HG02588 (cell line): ENCODE measurements around the gene OSBPL10.
"Not testable (repeated sequence)": the region's sequence is repeated elsewhere in the genome, so short reads cannot be mapped to it uniquely, and the experiment has no call there.

Experiments
- ATAC-seq: cut with Tn5 transposase; IDR thresholded peaks from one replicate; pipeline ENCODE4 v1.9.1; 2021; ENCODE audit warnings: mild to moderate bottlenecking, moderate library complexity; ENCODE audit not compliant: unreplicated experiment

The OSBPL10 gene, protein sequence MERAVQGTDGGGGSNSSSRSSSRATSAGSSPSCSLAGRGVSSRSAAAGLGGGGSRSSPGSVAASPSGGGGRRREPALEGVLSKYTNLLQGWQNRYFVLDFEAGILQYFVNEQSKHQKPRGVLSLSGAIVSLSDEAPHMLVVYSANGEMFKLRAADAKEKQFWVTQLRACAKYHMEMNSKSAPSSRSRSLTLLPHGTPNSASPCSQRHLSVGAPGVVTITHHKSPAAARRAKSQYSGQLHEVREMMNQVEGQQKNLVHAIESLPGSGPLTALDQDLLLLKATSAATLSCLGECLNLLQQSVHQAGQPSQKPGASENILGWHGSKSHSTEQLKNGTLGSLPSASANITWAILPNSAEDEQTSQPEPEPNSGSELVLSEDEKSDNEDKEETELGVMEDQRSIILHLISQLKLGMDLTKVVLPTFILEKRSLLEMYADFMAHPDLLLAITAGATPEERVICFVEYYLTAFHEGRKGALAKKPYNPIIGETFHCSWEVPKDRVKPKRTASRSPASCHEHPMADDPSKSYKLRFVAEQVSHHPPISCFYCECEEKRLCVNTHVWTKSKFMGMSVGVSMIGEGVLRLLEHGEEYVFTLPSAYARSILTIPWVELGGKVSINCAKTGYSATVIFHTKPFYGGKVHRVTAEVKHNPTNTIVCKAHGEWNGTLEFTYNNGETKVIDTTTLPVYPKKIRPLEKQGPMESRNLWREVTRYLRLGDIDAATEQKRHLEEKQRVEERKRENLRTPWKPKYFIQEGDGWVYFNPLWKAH

DNA sequence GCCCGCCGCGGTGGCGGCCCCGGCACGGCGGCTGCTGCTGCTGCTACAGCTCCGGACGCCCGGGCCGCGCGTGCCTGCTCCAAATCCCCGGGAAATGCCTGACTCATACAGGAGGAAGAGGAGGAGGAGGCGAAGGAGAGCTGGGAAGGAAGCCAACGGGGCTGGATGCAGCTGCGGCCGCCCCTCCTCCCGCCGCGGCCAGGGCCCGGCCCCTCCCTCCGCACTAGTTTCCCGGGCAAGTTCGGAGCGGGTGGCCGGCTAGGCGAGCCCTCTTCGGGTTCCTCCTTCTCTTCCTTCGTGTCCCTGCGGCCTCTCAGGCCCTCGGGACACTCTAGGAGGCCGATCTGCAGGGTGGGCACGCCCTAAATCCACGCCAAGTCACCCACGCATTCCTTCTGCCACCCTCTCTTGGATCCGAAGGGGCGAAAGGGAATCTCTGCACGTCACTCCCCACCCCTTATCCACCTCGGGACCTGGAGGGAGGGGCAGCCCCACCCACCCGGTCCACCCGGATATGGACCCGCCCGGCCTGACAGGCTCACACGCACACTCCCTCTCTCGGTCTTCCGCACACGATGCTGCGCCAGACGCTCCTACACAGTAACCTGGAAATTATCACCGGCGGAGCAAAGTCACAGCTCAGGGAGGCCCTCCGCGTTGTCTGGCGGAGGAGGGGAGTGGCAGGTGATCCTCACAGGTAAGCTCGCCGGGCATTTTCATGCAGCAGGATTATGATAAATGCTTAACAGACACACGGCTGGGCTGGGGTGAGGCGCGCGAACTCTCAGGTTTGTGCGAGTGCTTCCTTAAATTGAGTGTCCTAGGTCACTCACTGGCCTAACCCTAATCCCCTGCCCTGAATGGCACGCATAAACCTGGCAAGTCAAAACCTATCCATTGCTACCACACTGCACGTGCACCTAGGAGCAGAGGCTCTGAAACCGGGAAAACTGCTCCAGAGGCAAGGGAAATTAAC is at the start of gene OSBPL10, which contains the start of gene ZNF860:
OSBPL10 (minus strand) TSS at position 57 of the 976 bp plus-strand sequence. CDS start 83 bp downstream, outside the sequence.
ZNF860 (plus strand) TSS at position 545 of the 976 bp plus-strand sequence. CDS start 7,330 bp downstream, outside the sequence.
- ATAC-seq, result peak; percentile 16

DNA sequence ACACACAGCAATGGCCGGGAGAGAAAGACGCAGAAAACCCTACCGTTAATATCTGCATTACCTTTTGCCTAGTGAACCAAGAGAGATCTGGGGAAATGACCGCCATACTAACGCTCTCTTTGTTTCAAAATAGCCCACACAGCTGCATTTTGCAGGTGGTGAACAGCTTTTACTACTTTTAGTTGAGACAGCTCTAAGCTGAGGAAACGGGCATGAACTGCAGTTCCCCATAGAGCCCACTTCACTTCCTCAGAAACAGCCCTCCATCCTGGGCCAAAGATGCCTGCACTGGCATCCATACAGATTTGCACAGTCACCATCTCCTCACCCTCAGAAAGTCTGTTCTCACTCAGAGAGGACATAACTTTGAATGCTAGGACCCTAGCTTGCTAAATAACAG is 45.5 kb upstream of the OSBPL10 start:
- ATAC-seq, result no peak

DNA sequence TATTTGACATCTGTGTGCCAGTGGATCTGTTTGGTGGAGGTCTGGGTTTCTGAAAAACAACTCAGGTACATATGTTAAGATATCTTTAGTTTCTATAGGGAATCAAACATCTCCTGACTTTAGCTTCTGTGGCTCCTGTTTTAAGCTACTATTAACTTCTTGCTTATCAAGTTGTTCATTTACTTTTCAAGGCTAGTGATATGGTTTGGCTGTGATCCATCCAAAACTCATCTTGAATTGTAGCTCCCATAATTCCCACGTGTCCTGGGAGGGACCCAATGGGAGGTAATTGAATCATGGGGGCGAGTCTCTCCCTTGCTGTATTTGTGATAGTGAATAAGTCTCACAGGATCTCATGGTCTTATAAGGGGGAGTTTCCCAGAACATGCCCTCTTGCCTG is 41.9 kb upstream of the OSBPL10 start:
- no peak for ATAC-seq

DNA sequence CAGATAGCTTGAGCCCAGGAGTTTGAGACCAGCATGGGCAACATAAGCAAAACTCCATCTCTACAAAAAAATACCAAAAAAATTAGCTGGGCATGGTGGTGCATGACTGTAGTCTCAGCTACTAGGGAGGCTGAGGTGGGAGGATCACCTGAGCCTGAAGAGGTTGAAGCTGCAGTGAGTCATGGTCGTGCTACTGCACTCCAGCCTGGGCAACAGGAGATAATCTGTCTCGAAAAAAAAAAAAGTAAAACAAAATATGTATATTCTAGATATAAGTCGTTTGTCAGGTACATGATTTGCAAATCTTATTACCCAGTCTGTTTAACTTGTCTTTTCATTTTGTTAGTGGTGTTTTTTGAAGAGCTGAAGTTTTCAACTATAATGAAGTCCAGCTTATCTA is 40.7 kb upstream of the OSBPL10 start:
- ATAC-seq, result no peak

DNA sequence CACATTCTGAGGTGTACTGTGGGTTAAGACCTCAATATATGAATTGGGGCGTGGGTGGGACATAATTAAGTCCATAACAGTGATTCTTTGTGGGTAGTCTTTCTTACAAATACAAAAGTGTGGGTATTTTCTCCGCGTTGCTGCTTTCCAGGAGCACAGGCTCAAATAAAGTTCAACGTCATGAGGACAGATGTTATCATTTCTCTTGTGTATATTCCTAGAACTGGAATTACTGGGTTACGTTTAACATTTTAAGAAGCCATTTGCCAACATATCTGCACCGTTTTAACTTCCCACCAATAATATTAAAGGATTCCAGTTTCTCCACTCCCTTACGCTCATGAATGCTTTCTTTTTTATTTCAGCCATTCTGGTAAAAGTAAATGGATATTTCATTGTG is 40.1 kb upstream of the OSBPL10 start:
- no peak for ATAC-seq

DNA sequence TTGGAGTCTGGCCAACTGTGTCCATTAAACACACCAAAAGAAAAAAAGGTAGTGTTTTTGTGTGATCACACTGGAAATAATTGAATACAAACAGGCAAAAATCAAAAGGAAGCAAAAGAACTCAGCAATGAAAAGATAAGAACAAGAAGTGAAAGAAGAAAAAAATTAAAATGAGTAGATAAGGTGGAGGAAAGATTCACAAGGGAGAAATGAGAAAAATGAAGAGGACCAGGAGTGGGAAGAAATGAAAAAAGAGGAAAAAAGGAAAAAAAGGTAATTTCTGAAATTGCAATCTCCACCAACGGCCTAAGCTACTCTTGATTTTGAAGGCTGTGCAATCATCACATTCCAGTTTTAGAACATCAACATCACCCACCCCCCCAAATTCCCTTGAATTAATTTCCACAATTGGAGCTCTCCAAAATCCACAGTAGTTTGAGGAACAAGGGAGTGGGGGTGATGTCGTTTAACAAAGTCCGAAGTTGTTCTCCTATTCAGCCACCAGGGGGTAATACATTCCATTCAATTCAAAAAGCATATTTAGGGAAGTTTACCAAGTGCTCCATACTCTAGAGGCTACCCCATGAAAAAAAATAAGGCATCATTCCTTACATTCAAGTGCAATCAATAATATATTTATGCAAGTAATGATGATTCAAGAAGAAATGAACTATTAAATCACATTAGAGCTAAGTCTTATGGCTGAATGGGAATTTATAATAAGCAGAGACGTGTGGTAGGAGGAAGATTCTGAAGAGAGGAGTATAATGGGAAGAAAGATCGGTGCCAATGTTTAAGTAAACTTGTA is 37.9 kb upstream of the OSBPL10 start:
- ATAC-seq, result no peak

DNA sequence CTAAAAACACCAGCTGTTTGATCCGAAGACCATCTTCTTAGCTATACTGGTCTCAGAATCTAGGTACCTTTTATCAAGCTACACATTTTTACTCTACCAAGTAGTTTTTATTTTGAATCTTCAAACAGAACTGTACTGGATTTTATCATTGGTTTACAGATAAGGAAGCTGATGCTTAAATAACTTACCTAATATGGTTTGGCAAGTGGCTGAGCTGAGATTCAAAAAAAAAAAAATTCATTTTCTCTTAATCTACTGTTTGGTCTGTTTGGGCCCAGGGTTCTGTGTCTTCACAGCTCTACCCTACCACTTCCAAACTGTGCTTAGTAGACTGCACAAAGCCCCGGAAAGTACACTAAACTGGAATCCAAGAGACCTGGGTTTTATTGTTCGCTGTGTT is 36.2 kb upstream of the OSBPL10 start:
- no peak for ATAC-seq

DNA sequence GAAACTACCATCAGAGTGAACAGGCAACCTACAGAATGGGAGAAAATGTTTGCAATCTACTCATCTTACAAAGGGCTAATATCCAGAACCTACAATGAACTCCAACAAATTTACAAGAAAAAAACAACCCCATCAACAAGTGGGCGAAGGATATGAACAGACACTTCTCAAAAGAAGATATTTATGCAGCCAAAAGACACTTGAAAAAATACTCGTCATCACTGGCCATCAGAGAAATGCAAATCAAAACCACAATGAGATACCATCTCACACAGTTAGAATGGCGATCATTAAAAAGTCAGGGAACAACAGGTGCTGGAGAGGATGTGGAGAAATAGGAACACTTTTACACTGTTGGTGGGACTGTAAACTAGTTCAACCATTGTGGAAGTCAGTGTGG is 34.6 kb upstream of the OSBPL10 start:
- not testable (repeated sequence) for ATAC-seq

DNA sequence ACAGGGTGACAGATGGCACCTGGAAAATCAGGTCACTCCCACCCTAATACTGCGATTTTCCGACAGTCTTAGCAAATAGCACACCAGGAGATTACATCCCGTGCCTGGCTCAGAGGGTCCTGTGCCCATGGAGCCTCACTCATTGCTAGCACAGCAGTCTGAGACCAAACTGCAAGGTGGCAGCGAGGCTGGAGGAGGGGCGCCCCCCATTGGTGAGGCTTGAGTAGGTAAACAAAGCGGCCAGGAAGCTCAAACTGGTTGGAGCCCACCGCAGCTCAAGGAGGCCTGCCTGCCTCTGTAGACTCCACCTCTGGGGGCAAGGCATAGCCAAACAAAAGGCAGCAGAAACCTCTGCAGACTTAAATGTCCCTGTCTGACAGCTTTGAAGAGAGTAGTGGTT is 29.6 kb upstream of the OSBPL10 start:
- not testable (repeated sequence) for ATAC-seq

DNA sequence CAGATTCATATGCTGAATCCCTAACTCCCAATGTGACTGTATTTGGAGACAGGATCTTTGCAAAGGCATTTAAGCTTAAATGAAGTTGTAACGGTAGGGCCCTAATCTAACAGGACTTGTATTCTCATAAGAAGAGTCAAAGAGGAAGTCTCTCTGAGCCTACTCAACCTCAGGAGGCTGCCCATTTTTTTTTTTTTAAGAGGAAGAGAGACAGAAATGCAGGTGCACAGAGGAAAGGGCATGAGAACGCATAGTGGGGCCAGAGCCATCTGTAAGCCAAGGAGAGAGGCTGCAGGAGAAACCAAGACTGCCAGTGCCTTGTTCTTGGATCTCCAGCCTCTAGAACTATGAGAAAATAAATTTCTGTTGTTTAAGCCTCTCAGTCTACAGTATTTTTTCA is 28.9 kb upstream of the OSBPL10 start:
- ATAC-seq, result no peak

DNA sequence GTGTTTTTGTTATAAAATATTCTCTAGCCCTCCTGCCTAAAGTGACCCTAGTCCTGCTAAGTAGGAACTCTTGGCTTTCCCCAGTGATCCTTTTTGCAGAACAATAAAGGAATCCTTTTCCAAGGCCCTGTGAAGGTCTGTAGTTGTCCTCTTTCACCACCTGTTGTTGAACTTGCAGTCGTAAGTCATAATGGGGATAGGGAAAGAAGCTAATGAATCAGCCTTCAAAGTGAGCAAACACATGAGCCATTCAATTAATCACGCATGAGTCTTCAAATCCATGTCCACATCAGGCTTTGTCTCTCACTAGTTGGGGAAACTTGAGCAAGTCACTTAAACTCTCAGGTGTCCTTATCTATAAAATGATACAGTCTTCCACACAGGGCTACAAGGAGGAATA is 28.0 kb upstream of the OSBPL10 start:
- ATAC-seq, result no peak

DNA sequence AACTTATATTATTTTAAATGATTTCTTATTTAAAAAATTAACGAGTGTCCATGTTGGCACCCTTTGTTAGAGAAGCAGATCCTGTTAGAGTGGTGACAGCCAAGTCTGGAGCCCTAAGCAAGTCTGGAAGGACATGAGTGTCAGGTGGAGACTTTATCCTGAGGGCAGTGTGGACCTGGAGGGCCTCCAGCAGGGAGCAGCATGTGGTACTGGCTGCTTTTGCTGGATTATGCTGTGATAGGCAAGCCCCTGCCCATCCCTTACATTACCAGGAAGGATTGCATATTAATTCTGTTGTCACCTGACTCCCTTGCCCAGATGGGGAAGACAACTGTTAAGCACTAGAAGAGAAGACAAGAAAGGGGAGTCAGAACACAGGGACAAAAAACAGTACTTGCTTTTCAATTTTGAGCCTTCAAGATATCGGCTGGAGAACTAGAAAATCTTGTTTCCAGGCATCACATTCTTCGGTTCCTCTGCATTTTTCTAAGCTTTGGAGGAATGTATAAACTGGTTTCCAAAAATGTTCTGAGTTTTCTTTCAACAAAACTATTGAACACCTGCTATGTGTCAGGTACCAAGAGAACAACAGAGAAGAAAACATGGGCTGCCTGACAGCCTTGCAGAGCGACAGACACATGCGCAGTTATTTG is 23.2 kb upstream of the OSBPL10 start:
- no peak for ATAC-seq

DNA sequence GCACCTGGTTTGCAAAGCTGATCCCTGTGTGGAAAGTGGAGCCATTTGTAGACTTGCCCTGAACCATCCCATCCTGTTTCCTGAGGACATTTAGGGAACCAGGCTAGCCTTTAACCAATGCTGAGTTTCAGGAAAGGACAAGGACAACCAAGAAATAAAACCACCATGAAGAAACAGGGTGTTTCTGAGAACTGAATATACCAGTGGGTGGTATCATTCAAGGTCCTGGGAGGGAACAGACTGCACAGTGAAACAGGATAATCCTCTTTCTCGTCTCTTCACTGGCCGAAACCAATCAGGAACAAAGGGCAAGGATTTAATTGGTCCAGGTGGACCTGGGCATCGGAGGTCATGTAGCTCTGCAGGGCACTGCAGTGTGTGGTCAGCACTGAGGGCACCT is 22.3 kb upstream of the OSBPL10 start:
- no peak for ATAC-seq

DNA sequence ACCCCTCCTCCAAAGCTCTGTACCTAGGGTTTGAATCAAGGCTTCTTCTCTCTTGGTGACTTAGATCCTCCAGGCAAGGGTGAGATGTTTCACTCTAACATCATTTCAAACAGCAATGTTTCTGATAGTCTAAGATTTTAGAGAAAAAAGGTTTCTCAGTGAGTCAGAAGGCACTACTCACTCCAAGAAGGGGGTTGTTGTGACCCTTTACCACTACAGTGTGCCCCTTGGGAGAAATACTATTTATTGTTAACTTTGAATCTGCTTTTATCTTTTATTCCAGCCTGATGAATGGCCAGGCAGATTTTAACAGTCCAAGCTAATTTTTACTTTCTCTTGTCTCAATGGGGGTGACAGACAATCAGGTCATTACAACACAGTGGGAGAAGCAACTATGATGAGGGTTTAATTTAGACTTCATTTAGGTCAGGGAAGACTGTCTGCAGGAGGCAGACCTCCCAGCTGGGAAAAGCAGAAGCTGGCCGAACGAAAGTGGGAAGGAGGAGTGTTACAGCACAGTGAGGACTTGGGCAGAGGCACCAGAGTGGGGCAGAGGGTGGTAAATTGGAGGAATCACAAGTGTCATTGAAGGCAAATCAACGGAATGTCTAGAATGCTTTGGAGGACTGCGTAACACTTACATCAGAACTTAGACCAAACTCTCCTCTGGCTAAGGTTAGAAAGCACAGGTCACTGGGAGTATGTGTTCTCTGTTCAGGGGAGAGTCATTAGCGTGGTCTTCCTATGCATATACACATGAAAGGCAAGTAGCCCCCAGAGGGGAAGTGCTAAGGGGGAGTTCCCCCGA is 21.7 kb upstream of the OSBPL10 start:
- no peak for ATAC-seq

DNA sequence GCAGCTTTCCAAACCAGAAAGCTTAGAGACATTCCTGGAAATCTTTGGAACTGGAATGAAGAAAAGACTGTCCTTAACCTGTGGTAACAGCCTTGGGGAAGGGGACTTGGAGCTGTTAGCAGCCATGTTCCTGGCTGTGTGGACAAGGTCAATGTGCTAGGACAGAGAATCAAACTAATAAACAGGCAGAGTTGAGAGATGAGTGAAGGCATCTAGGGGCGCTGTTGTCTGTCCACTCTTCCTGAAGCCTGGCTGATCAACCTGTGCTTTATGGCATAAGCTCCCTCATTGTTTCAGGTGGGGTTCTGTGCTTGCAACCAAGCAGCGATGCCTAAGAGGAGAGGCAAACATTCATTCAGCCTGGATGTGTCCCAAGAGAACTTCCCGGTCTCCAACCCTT is 19.8 kb upstream of the OSBPL10 start:
- no peak for ATAC-seq

DNA sequence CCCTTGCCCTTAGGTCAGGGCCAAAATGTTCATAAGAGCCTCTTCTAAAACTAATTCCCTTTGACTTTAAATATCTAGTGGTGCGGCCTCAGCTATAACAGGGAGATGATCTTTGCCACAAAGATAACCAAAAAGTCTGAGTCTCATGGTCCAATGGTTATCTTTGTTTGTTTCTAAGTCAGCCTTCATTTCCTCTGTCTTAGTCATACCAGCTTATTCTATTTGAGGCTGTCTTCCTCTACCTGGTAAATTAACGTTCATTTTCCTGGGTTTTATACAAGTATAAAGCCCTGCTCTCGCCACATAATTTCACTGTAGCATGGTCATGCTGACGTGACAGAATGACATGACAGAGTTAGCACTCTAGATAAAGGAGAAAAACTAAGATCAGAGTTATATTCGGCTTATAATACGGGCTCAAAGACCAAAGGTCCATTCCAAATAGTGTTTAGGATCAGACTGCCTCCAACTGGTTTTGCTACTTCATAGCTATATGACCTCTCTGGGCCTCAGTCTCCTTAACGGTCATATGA is 18.9 kb upstream of the OSBPL10 start:
- no peak for ATAC-seq

DNA sequence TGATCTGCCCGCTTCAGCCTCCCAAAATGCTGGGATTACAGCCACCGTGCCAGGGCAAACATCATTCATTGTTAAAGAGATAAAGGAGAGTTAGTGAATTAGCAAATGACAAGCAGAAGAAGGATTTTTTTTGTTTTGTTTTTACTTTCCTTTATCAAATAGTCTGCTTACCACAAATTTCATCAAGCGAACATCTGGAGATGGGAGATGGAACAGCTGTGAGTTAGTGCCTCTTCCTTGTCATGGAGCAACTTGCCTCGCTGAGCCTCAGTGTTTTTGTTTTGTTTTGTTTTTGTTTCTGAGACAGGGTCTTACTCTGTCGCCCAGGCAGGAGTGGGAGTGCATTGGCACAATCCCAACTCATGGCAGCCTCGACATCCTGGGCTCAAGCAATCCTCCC is 16.4 kb upstream of the OSBPL10 start:
- no peak for ATAC-seq

DNA sequence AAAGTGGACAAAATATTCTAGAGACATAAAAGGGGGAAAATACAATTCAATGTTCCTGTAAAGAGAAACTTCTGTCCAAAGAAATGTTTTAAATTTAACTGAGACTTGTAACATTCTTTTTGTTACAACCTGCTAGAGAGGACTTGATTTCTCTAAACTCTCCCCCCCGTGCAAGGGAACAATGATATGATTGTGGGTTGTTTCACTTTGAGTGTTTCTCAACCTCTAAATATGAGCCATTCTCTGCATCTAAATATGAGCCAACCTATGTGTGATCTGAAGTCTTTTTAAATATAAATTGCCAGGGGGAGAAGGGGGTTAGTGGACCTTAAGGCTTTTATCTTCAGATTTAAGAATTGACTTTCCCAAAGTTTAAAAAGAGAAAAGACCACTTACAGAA is 15.1 kb upstream of the OSBPL10 start:
- no peak for ATAC-seq
